Rectal smooth muscle tissue (tissue), 1 donor: Measurements from ENCODE around the gene PTDSS2.

Experiments used
- H3K27ac ChIP-seq: one replicate; pipeline ENCODE4 v1.7.0; 2013; ENCODE audit warnings: low read depth, low read length, inconsistent platforms
- H3K27me3 ChIP-seq: one replicate; pipeline ENCODE4 v1.7.0; 2013; ENCODE audit warnings: low read length; ENCODE audit not compliant: control insufficient read depth, insufficient read depth
- H3K36me3 ChIP-seq: one replicate; pipeline ENCODE4 v1.7.0; 2013; ENCODE audit warnings: low read length; ENCODE audit not compliant: control insufficient read depth, insufficient read depth
- H3K4me1 ChIP-seq: one replicate; pipeline ENCODE4 v1.7.0; 2013; ENCODE audit warnings: low read length; ENCODE audit not compliant: control insufficient read depth, insufficient read depth
- H3K4me3 ChIP-seq: one replicate; pipeline ENCODE4 v1.7.0; 2013; ENCODE audit warnings: low read length
- H3K9ac ChIP-seq: one replicate; pipeline ENCODE4 v1.7.0; 2013; ENCODE audit warnings: low read length

PTDSS2 gene

DNA sequence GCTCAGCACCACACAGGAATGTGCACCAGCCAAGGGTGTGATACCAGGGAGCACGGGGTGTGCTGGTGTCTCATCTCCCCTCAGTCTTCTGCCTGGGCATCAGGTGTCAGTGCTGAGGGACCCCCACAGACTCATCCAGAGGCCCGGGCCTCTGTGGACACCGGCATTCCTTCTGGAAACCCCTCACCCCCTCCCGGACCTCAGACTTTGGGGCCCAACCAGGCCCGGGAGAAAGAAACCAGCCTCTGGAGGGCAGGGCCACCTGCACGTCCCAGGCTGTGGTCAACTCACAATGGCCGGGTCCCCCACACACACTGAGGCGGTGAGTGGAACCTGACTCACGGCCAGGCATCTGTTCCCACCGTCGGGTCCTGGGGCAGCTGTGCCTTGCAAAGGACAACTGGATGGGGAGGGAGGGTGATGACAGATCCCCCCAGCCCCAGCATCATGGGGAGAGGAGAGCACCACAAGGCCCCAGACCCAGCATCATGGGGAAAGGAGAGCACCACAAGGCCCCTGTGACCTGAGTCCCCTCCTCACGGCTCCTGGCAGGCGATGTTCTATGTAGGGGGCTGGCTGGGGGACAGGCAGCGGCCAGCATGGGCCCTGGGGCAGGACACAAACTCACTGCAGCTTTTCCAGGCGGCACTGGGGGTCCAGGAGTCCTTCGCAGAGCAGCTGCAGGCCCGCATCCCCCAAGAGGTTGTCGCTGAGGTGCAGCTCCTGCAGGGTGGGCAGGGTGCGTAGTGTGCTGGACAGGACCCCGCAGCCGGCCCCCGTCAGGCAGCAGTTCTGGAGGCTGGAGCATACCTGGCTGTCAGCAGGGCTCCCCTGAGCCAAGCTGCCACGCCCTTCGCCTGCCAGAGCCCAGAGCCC lies 49.4 kb downstream of the PTDSS2 start:
- no peak overlapping the region for H3K9ac ChIP-seq
- H3K27ac ChIP-seq: no peak overlapping the region
- peaks cover 40% of the 10 kb centered on the region for H3K36me3 ChIP-seq
- H3K4me1 ChIP-seq: peaks cover 2% of the 10 kb centered on the region
- no peaks in the 10 kb centered on the region for H3K27me3 ChIP-seq
- H3K4me3 ChIP-seq: no peak overlapping the region

GRCh38 chr11:501001-501682 lies 51.1 kb downstream of the PTDSS2 start:
- Histone ChIP-seq H3K36me3 (peaks cover 38% of the 10 kb centered on the region), H3K27me3 (no peaks in the 10 kb centered on the region), H3K27ac (no peak overlapping the region), H3K4me3 (no peak overlapping the region), H3K4me1 (peaks cover 13% of the 10 kb centered on the region), H3K9ac (no peak overlapping the region)

GRCh38 chr11:501683-502287 lies 51.7 kb downstream of the PTDSS2 start:
- Histone ChIP-seq H3K36me3 (peaks cover 35% of the 10 kb centered on the region), H3K27me3 (no peaks in the 10 kb centered on the region), H3K4me3 (no peak overlapping the region), H3K9ac (no peak overlapping the region), H3K27ac (no peak overlapping the region), H3K4me1 (peaks cover 13% of the 10 kb centered on the region)

DNA sequence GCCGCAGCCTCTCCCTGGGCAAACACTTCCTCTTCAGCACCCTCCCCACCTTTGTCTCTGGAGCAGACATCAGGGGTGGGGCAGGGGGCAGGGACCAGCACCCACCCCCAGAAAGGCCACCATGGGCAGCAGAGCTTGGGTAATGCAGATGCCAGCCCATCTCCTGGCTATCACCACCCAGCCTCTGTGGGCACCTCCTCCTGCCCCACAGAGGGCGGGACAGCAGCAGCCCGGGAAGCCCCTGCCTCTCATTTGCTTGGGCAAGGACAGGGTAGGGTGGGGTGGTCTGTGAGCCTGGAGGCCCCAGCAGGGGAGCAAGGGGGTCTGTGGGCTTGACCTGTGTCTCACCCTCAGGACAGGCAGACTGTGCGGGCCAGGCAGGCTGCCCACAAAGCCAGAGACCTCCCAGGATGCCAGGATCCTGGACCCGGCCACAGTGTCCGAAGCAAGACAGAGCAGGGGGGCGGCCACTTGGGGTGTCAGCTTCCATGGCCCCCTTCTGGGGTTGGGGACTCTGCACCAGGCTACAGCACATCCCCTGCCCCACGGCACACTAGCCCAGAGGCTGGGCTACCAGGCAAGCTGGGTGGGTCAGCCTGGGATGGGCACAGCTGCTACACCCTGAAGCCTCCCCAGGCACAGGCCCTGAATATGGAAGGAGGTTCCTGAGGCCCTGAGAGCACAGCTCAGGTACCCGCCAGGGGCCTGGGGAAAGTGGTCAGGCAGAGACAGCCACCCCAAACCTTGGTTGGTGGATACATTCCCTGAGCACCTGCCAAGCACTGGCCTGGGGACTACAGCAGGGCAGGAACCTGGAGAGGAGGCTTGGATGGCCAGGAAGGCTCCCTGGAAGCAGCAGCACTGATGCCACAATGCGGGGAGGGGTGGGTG lies 52.5 kb downstream of the PTDSS2 start:
- H3K4me3 ChIP-seq: no peak overlapping the region
- peaks cover 27% of the 10 kb centered on the region for H3K36me3 ChIP-seq
- H3K4me1 ChIP-seq: peaks cover 13% of the 10 kb centered on the region
- no peak overlapping the region for H3K9ac ChIP-seq
- no peak overlapping the region for H3K27ac ChIP-seq
- no peaks in the 10 kb centered on the region for H3K27me3 ChIP-seq

DNA sequence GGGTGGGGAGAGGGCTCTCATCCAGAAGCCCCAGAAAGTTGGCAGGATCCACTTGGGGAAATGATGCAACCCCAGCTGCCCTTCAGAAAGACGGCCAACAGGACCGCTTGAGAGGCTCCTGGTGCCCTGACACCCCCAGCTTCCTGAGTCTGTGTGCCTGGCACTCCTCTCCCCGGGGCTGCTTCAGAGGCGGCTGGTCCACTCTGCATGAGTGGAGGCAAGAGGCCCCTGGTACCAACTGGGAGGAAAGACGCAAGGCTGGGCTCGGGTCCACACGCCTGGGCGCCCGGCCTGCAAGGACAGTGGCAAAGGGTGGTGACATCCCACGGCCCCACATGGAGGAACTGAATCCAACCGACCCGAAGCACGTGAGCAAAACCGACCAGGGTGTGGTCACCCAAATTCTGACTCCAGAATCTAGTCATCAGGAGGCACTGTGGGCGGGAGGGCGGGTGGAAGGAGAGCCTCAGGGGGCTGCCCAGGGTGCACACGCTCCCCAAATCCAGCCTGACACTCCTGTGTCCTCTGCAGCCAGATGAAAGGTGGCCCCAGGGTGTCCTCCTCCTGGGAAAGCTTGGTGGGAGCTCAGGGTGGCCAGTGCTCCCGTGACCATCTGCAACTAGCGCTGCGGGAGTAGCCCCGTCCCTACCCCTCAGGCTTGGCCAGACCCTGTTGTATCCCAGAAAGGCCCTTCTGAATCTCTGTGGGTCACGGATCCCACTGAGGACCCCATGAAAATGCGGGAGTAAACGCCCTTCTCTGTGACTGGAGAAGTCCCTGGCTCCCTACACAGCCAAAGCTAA lies 53.3 kb downstream of the PTDSS2 start:
- Histone ChIP-seq H3K4me3 (peak overlapping the region; percentile 66), H3K27me3 (no peaks in the 10 kb centered on the region), H3K4me1 (peaks cover 16% of the 10 kb centered on the region), H3K27ac (peak overlapping the region; percentile 56), H3K36me3 (peaks cover 24% of the 10 kb centered on the region), H3K9ac (no peak overlapping the region)

DNA sequence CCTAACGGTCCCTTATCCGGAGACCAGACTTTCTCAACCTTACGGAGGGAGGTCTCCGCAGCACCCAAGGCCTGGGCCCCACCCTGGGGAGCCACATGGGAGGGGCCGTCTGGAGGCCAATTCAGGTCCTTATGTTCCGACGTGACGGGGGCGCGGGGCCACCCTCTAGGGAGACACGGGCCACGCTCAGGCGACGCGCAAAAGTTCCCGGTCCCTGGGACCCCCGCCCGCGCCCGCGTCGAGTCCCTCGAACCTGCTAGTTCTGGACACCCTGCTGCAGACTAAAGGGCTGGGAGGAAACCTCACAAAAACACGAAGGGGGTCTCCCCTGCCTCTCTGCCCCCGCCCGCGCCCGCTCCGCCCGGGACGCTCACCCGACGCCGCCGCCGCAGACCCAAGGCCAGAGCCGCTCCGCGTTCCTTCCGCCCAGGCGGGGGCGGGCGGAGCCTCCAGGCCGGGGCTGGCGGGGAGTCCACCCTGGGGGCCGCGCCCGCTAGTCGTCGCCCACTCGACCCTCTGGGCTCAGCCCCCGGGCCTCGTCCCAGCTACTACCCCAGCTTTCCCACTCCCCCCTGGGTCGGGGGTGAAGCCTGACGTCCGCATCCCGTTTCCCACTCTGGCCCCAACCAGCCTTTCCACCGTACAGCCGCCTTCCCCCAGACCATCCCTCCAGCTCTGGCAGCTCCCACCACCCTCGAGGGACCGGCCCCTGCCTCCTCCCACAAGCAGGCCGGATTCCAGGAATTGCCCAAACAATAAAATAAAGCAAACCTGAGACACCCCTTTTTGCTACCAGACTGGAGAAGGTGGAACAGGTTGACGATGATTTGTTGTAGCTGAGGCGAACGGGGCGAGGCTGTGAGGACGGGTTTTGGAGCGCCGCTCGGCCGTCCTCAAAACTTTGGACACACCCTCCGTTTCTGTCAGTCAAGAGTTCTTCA lies 54.2 kb downstream of the PTDSS2 start:
- peak overlapping the region; percentile 56 for H3K27ac ChIP-seq

DNA sequence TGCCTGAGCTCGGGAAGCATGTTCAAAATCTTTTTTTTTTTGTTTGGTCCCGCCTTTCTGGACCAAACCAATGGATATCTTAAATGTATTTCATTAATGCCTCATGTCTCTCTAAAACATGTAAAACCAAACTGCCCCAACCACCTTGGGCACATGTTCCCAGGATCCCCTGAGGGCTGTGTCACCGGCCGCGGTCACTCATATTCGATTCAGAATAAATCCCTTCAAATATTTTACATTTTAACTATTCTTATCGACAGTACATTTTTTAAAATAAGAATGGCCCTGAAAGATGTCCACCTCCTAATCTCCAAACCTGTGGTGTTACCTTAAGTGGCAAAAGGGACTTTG lies 54.9 kb downstream of the PTDSS2 start:
- H3K9ac ChIP-seq: no peak overlapping the region
- H3K4me1 ChIP-seq: peaks cover 16% of the 10 kb centered on the region
- peaks cover 16% of the 10 kb centered on the region for H3K36me3 ChIP-seq
- peak overlapping the region; percentile 52 for H3K27ac ChIP-seq
- no peak overlapping the region for H3K4me3 ChIP-seq
- H3K27me3 ChIP-seq: no peaks in the 10 kb centered on the region

More for the DNA sequence above, 54.2 kb downstream of the PTDSS2 start:
- Histone ChIP-seq H3K4me3 (peak overlapping the region; percentile 66), H3K36me3 (peaks cover 19% of the 10 kb centered on the region), H3K4me1 (peaks cover 16% of the 10 kb centered on the region), H3K27me3 (no peaks in the 10 kb centered on the region), H3K9ac (peak overlapping the region; percentile 32)

DNA sequence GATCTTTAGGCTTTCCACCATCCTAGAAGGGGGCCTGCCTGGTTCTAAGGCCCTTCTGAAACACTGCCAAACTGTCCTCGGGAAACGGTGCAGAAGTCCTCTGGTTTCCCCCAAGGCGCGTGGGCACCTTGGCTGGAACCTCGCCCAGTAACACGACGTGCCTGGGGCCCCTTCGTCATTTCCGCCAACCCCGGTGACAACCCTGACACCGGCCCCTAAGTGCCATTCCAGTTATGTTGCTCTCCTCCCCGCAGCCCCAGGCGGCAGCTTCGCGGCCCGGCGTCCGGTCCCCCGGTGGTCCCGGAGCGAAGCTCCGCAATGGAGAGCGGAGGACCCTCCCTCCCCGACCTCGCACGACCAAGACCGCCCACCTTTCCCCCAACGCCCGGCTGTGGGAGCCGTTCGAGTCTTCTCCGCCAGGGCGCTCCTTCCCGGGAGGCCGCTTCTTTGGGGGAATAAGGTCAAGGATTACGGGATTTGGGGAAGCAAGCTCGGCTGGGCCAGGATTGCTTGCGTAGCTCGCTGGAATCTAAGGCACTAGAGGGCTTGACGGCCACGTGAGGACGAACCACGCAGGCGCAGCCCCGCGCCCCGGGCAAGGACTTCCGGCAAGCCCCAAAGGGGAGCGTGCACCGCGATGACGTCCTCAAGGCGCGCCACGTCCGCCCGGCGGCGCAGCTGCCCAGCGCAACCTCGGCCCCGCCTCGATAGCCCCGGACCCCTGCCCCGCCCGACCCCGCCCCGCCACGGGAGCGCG lies 56.3 kb downstream of the PTDSS2 start:
- Histone ChIP-seq H3K27me3 (no peaks in the 10 kb centered on the region), H3K36me3 (peaks cover 8% of the 10 kb centered on the region), H3K9ac (peak overlapping the region; percentile 97), H3K27ac (peak overlapping the region; percentile 100), H3K4me1 (peaks cover 16% of the 10 kb centered on the region), H3K4me3 (peak overlapping the region; percentile 97)

DNA sequence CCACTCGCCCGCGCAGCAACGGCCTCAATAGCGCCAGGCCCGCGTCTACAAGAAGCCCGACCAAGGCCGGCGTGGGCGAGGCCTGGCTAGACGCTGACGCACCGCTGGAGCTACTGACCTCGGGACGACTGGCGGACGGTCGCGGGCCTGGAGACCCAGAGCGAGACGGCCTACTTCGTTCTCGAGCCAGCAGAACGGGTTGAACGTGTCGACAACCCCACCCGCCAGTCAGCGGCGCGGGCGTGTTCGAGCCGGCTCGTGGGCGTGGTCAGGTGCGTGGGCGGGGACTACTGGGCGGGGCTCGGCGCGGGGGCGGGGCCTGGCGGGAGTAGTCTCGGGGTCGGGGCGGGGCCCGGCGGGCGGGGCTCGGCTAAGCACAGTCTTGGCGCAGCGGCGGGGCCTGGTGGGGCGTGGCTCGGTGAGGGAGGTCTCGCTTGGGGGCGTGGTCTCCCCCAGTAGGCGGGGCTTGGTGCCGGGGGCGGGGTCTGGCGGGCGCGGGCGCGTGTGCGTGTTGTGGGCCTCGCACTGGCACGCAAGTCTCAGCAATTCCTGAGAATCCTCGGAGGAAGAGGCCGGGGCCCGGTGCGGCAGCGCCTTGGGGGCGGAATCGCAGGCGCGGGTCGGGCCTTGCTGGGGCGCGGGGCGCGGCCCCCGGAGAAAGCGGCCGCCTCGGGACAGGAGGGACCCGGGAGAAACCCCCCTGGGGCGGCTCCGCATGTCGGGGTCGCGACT lies 57.1 kb downstream of the PTDSS2 start, which contains the start of gene RNH1:
TSS of gene RNH1 (minus strand) at position 248 of the 732 bp plus-strand sequence. CDS start 5,080 bp downstream, outside the sequence.
- H3K27ac ChIP-seq: peak within 1 kb of the TSS; percentile 100
- peaks cover 8% of the 10 kb centered on the region for H3K36me3 ChIP-seq
- peak within 1 kb of the TSS; percentile 97 for H3K9ac ChIP-seq
- H3K27me3 ChIP-seq: no peaks in the 10 kb centered on the region
- H3K4me1 ChIP-seq: peaks cover 16% of the 10 kb centered on the region
- H3K4me3 ChIP-seq: peak within 1 kb of the TSS; percentile 97
